Left forelimb (tissue), 1 donor: ENCODE measurements around the gene BCAS3.
"Not testable (repeated sequence)": the region's sequence is repeated elsewhere in the genome, so short reads cannot be mapped to it uniquely, and the experiment has no call there.

ENCODE experiments used
- DNase-seq: peaks from one replicate; pipeline ENCODE4 v3.0.0-alpha.2; 2018; ENCODE audit warnings: low spot score

BCAS3 gene

DNA sequence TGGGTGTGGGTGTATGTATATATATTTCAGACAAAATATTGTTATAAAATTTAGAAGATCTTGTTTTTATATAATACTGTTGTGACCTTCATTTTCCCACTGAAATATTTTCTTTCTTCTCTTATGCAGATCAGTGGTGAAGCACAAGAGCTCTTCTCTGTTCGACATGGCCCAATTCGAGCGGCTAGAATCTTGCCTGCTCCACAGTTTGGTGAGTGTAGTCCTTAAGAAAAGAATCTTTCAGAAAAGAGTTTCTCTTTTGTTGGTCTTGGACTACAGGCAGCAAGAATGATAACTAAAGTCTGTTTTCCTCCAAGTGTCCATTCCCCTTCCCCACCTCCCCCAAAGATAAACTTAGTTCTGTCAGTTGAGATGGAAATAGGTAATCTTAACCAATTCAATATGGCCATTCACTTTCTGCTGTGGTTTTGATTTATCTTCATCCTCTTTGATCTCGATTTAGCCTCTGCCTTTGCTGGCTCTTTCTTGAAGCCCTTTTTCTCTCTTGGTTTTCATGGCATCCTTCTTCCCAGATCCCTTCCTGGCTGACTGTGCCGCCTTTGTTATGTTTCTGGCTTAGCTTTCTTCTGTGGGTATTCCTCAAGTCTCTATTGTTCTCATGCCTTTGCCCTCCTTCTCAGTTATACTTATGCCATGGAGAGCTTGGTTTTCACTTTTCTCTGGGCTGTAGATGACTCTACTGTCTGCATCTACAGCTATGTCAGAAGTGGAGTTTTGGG, 69.6 kb downstream of the BCAS3 start:
- no peak for DNase-seq

DNA sequence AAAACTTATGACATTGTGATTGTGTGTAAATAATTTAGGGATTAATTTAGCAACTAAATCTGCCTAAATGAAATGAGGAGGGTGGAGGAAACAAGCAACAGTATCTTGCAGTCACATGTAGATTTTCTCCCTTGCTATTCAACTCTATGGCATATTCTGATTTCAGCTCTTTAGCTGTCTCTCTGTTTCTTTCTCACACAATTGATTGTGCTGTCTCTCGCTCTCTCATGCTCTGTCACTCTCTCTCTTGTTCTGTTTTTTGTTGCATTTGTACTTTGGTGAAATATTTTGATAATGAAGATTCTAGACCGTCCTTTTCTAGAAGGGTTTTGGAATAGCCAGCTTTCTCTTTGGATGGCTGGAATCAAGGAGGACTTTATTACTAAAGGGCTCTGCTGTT, 70.6 kb downstream of the BCAS3 start:
- DNase-seq, result no peak

DNA sequence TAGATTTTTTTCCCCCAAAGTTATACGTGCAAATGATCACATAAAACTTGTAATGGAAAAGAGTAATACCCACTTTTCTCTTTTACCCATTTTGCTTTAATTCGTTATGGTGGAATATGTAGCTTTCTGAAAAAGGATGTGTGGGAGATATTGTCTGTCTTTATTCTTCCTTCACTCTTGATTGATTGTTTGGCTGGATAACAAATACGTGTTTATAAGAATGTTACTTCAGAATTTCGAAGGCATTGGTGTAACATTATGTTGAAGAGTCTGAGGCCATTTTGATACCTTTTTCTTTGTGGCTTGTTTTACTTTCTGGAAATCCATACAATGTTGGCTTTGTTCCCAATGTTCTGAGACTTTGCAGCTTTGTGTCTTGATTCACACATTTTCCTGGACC, 71.4 kb downstream of the BCAS3 start:
- no peak for DNase-seq

DNA sequence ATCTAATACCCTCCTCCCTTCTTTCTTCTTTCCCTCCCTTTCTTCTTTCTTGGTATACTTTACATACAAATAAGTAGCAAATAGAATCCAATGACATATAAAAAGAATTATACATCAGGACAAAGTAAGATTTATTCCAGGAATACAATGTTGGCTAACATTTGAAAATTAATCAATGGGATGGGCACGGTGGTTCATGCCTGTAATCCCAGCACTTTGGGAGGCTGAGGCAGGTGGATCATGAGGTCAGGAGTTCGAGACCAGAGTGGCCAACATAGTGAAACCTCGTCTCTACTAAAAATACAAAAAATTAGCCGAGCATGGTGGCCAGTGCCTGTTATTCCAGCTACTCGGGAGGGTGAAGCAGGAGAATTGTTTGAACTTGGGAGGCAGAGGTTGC, 72.1 kb downstream of the BCAS3 start:
- no peak for DNase-seq

DNA sequence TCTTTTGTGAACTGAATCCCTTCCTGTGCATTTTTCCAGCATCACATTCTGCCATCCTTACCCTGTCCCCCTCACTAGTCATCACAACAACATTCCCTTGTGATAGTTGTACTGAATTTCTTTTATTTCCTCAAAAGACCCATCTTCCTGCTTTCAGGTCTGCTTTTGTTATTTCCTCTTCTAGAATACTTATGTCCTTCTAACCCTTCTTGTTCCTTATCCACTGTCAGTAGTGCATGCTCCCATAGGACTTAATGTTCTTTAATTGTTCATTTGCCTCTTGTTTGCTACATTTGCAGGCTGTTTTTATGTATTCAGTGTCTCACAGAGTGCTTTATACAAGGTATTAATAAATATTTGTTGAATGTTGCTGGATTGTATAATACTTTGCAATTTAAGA, 73.0 kb downstream of the BCAS3 start:
- DNase-seq, result no peak

DNA sequence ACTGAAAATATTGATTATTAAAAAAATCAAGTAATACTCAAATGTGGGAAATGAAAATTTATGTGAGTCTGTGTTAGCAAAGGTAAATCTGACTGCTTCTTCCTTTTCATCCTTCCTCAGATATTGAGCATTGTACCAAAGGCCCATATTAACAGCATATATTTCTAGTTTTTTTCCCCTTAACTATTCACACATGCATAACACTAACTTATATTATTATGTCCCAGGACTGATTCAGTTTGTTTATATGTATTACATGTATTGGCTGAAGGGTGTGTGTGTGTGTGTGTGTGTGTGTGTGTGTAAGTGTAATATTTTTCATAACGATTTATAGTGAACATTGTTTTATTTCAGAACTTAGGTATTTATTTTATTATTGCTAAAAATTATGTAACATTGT, 74.2 kb downstream of the BCAS3 start:
- no peak for DNase-seq

DNA sequence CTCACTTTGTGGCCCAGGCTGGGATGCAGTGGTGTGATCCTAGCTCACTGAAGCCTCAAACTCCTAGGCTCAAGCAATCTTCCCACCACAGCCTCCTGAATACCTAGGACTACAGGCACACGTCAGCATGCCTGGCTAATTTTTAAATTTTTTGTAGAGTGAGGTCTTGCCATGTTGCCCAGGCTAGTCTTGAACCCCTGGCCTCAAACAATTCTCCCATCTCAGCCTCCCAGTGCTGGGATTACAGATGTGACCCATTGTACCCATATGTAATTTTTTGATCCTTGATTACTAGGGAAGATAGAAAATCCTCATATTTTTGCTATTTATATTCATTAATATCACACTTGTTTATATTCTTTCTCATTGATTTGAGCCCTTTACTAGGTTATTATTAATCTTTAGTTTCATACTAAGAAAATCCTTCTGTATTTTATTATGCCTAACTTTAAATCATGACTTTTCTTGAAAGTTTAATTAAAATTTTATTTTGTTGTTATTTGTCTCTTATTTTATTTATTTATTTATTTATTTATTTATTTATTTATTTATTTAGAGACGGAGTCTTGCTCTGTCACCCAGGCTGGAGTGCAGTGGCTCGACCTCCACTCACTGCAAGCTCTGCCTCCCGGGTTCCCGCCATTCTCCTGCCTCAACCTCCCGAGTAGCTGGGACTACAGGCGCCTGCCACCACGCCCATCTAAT, 75.4 kb downstream of the BCAS3 start:
- no peak for DNase-seq

DNA sequence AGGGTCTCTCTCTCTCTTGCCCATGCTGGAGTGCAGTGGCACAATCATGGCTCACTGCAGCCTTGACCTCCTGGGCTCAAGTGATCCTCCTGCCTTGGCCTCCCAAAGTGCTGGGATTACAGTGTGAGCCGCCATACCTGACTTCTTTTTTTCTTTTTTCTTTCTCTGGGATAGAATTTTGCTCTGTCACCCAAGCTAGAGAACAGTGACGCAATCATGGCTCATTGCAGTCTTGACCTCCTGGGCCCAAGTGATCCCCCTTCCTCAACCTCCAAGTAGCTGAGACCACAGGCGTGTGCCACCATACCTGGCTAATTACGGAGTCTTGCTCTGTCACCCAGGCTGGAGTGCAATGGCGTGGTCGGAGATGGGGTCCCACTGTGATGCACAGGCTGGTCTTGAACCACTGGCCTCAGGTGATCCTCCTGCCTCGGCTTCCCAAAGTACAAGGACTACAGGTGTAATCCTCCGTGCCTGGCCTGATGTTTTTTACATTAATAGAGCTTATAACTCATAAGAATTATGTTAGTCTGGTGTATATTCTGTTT, 76.5 kb downstream of the BCAS3 start:
- no peak for DNase-seq

DNA sequence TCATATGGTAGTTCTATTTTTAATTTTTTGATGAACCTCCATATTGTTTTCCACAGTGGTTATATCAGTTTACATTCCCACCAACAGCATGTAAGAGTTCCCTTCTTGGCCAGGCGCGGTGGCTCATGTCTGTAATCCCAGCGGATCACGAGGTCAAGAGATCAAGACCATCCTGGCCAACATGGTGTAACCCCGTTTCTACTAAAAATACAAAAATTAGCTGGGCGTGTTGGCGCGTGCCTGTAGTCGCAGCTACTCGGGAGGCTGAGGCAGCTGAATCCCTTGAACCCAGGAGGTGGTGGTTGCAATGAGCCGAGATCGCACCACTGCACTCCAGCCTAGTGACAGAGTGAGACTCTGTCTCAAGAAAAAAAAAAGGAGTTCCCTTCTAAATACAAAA, 79.1 kb downstream of the BCAS3 start:
- not testable (repeated sequence) for DNase-seq

DNA sequence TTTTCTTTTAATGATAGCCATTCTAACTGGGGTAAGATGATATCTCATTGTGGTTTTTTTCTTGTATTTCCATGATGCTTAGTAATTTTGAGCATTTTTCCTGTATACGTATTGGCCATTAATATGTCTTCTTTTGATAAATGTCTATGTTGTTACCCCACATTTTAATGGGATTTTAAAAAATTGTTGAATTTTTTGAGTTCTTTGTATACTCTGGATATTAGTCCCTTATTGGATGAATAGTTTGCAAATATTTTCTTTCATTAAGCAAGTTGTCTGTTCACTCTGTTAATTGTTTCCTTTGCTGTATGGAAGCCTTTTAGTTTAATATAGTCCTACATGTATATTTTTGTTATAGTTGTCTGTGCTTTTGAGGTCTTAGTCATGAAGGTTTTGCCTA, 79.8 kb downstream of the BCAS3 start:
- no peak for DNase-seq

DNA sequence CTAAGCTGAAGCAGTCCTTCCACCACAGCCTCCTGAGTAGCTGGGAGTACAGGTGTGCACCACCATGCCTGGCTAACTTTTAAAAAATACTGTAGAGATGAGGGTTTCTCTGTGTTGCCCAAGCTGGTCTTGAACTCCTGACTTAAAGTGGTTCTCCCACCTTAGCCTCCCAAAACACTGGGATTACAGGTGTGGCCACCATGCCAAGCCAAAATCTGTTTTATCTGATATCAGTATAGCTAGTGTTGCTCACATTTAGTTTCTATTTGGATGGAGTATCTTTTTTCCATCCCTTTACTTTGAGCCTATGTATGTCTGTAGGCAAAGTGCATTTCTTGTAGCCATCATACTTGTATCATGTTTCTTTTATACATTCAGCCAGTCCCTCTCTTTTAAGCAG, 82.1 kb downstream of the BCAS3 start:
- DNase-seq, result no peak

DNA sequence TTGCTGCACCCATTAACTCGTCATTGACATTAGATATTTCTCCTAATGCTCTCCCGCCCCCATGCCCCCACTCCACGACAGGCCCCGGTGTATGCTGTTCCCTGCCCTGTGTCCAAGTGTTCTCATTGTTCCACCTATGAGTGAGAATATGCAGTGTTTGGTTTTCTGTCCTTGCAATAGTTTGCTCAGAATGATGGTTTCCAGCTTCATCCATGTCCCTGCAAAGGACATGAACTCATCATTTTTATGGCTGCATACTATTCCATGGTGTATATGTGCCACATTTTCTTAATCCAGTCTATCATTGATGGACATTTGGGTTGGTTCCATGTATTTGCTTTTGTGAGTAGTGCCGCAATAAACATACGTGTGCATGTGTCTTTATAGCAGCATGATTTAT, 83.7 kb downstream of the BCAS3 start:
- not testable (repeated sequence) for DNase-seq

DNA sequence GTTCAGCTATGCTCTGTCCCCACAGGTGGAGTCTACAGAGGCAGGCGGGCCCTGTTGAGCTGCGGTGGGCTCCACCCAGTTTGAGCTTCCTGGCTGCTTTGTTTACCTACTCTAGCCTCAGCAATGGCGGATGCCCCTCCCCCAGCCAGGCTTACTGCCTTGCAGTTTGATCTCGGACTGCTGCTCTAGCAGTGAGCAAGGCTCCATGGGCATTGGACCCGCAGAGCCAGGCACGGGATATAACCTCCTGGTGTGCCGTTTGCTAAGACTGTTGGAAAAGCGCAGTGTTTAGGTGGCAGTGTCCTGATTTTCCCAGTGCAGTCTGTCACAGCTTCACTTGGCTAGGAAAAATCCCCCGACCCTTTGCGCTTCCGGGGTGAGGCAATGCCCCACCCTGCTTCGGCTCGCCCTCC, 89.1 kb downstream of the BCAS3 start:
- no peak for DNase-seq

DNA sequence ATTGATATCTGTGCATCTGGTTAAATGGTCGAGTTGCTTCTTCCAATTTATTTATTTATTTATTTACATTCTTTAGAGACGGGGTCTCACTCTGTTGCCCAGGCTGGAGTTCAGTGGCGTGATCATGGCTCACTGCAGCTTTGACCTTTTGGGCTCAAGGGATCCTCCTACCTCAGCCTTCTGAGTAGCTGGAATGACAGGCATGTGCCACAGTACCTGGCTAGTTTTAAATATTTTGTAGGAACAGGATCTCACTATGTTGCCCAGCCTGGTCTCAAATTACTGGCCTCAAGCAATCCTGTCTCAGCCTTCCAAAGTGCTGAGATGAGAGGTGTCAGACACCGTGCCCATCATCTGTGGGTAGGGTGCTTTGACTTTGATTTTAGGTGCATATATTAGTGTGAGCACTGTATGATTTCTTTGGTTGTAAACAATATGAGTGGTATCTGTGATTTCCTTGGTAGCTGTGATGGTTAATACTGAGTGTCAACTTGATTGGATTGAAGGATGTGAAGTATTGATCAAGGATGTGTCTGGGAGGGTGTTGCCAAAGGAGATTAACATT, 90.2 kb downstream of the BCAS3 start:
- DNase-seq, result no peak

DNA sequence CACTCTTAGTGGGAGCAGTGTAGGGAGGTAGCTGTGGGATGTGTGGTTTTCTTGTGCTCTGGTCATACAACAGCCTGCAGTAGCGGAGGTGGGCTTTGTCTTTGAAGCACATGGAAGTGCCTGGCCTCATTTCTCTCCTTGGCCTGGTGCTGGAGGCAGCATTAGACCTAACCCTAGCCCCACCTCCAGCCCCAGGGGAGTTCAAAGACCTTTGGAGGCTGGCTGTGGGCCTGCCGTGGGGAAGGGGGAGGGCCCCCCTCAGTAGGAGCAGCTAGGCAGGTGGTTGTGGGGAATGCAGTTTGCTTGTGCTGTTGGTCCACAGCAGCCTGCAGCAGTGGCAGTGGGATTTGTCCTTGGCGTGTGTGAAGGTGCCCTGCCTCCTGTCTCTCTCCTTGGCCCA, 91.7 kb downstream of the BCAS3 start:
- no peak for DNase-seq

DNA sequence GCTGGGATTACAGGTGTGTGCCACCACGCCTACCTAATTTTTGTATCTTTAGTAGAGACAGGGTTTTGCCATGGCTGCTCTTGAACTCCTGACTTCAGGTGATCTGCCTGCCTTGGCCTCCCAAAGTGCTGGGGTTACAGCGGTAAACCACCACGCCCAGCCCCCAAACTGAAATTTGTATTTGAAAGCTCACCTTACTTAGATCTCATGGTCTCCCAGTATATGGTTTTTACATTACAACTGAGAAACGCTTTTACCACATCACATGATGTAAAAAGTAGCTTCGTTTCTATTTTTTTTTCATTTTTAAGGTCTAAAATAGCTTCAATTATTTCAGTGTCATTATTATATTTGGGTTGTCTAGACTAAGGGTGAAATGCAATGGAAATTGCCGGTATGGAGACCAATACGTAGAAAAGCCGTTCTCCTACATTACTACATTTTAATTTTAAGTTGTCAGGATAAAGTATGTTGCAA, 93.3 kb downstream of the BCAS3 start:
- DNase-seq, result no peak

DNA sequence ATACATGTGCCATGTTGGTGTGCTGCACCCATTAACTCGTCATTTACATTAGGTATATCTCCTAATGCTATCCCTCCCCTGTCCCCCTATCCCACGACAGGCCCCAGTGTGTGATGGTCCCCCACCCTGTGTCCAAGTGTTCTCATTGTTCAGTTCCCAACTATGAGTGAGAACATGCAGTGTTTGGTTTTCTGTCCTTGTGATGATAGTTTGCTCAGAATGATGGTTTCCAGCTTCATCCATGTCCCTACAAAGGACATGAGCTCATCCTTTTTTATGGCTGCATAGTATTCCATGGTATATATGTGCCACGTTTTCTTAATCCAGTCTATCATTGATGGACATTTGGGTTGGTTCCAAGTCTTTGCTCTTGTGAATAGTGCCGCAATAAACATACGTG, 94.0 kb downstream of the BCAS3 start:
- DNase-seq, result not testable (repeated sequence)

DNA sequence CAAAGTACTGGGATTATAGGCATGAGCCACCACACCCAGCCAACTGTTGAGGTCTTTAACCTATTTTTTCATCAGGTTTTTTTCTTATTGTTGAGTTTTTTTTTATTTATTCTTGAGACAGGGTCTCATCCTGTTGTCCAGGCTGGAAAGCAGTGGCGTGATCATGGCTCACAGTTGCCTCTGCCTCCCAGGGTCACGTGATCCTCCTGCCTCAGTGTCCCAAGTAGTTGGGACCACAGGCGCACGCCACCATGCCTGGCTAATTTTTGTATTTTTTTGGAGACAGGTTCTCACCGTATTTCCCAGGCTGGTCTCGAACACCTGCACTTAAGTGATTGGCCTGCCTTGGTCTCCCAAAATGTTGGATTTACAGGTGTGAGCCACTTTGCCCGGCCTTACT, 95.9 kb downstream of the BCAS3 start:
- DNase-seq, result no peak

DNA sequence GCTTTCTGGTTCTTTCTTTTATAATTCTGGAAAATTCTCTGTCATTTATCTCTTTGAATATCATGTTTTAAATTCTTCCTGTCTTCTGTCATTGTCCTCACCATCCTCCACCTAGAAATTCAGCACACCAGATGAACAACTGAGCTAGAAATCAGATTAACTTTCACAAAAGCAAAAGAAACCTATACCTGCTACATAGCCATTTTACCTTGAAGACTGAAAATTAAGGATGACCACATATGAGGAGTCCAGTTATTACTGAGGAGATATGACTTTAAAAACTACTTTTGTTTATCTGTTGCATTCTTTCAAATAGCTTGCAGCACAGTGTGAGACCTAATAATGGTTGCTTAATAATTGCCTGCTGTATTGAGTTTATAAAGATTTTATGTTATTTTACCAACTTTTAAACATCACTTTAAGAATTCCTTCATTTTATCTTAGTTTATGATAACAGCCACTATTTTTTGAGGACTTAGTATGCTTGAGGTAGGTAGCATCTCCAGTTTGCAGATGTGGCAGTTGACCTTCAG, 104.3 kb downstream of the BCAS3 start:
- DNase-seq, result no peak

DNA sequence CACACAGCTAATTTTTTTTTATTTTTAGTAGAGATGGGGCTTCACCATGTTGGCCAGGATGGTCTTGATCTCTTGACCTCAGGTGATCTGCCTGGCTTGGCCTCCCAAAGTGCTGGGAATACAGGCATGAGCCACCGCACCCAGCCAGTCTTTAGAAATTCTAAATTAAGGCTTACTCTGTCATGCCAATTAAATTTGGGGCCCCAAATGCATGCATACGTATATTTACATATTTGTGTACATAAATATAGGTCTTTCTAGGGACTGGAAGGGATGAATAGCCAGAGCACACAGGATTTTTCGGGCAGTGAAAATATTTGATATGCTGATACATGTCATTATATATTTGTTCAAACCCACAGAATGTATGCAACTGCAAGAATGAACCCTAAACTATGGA, 105.1 kb downstream of the BCAS3 start:
- no peak for DNase-seq

DNA sequence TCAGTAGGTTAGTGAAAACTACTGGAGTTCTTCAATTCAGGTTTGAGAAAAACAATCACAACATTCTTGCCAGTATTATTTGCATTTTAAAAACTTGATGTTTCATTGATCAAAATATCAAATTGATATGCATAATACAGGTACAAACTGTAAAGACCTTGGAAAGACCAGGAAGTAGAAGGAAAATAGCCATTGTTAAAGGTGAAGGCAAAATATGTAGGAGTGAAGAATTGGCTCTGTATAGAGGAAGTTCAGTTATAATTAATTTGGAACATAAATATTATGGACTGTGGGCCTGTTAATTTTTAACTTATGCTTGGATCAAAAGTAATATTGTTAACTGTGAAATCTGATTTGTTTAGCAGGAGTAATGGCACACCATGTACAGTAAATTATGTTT, 112.6 kb downstream of the BCAS3 start:
- no peak for DNase-seq

DNA sequence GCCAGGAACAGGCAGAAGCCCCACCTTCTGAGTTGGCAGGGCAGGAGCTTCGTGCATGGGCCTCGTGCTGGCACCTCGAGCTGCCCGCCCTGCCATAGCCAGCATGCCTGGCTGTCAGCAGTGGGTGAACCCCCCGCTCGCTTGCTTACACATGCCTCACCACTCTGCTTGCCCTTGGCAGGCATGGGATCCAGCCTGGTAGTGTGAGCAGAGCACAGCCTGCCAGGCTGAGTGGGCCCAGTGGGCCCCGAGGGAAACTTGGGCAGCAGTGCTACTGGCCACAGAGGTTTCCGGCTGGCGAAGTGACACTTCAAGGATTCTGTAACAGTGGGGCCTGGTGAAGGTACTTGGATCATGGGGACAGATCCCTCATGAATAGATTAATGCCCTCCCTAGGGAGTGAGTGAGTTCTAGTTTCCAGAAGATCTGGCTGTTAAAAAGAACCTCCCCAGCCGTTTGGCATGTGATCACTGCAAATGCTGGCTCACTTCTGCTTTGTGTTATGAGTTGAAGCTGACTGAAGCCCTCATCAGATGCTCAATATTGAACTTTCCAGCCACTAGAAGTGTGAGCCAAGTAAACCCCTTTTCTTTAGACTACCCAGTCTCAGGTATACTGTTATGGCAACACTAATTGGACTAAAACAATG, 114.7 kb downstream of the BCAS3 start:
- no peak for DNase-seq
